Uterus (tissue), 4 donors: ENCODE results near the gene TLE5. TPM values are rescaled to one million over a fixed set of nuclear protein-coding genes. Genes with fewer than 3 reads are reported as not detected.
A peak's percentile ranks its signal among the peaks of the same experiment; 100 is the strongest.
"Not testable (repeated sequence)": the region's sequence is repeated elsewhere in the genome, so short reads cannot be mapped to it uniquely, and the experiment has no call there.

Source experiments
- DNase-seq, 2 donors: peaks; one replicate each; pipeline ENCODE4 v3.0.0-alpha.2; 2019 to 2020
- H3K27ac ChIP-seq, 2 donors: fragments of 200-600 bp; sonication (generic); 1 replicate in 1 of 2; 2 replicates in 1 of 2; pipeline ENCODE4 v1.5.1; 2016 to 2018
- H3K27me3 ChIP-seq, 2 donors: fragments of 200-600 bp; sonication (generic); one replicate each; pipeline ENCODE4 v1.5.1; 2018 to 2019; ENCODE audit warnings: control low read depth in 1 of 2
- H3K36me3 ChIP-seq, 2 donors: fragments of 200-600 bp; sonication (generic); one replicate each; pipeline ENCODE4 v1.5.1; 2019; ENCODE audit warnings: control low read depth in 1 of 2
- H3K4me1 ChIP-seq, 2 donors: fragments of 200-600 bp; sonication (generic); one replicate each; pipeline ENCODE4 v1.5.1; 2018 to 2019; ENCODE audit warnings: control low read depth in 1 of 2
- H3K4me3 ChIP-seq, 2 donors: fragments of 200-600 bp; sonication (generic); 1 replicate in 1 of 2; 2 replicates in 1 of 2; pipeline ENCODE4 v1.5.1; 2018 to 2019; ENCODE audit warnings: mild to moderate bottlenecking in 1 of 2
- H3K9me3 ChIP-seq, 2 donors: fragments of 200-600 bp; sonication (generic); one replicate each; pipeline ENCODE4 v1.5.1; 2019; ENCODE audit warnings: control low read depth in 1 of 2
- POLR2A ChIP-seq, 2 donors: fragments of 450-650 bp; IDR thresholded peaks; one replicate each; pipeline ENCODE4 v1.6.1; 2016; ENCODE audit warnings: antibody characterized with exemption in 2 of 2, mild to moderate bottlenecking in 1 of 2, moderate library complexity in 1 of 2
- intact Hi-C: fragments of 100-400 bp; cut with DNase I; formaldehyde crosslinking; loops from one replicate; pipeline ENCODE4 v1.15.1; 2023; ENCODE audit warnings: low total_unique reads
- total RNA-seq, 4 donors: library from RNA; depleted of rRNA in 3 of 4; stranded (reverse); fragments of >200 nt in 3 of 4; gene quantifications; one replicate each; pipeline versions ENCODE4 v1.1.0 to v1.2.4, GENCODE V29; 2014 to 2023
- TF ChIP-seq, protein P1 (sequence below), 4 experiments: fragments of 200-600 bp in 2 of 4; fragments of 450-650 bp in 2 of 4; sonication (generic) in 2 of 4; IDR thresholded peaks; one replicate each; pipeline ENCODE4 v1.5.1; 2016 to 2019; ENCODE audit warnings: antibody characterized with exemption in 4 of 4, mild to moderate bottlenecking in 2 of 4, moderate library complexity in 1 of 4
- donor health status: DM: yes; HTN: yes; CAD: no.

The TLE5 gene
- total RNA-seq, 4 donors from 2014 or later = 86.1 to 644 (median 429) TPM

GRCh38 chr19:3038214-3038613 is 24.1 kb downstream of the TLE5 start:
- H3K4me3 ChIP-seq = no peak overlapping the region
- H3K27ac ChIP-seq = no peak overlapping the region
- H3K36me3 ChIP-seq = no peaks in the 10 kb centered on the region
- no peak for DNase-seq
- H3K4me1 ChIP-seq = peaks cover 0 to 14% of the 10 kb centered on the region in 2 donors
- no peaks in the 10 kb centered on the region for H3K9me3 ChIP-seq
- intact Hi-C loops = no loop called here
- H3K27me3 ChIP-seq = no peaks in the 10 kb centered on the region
- no peak for TF ChIP-seq POLR2A (IDR thresholded peaks at IDR 0.05)
- TF ChIP-seq, protein P1, sequence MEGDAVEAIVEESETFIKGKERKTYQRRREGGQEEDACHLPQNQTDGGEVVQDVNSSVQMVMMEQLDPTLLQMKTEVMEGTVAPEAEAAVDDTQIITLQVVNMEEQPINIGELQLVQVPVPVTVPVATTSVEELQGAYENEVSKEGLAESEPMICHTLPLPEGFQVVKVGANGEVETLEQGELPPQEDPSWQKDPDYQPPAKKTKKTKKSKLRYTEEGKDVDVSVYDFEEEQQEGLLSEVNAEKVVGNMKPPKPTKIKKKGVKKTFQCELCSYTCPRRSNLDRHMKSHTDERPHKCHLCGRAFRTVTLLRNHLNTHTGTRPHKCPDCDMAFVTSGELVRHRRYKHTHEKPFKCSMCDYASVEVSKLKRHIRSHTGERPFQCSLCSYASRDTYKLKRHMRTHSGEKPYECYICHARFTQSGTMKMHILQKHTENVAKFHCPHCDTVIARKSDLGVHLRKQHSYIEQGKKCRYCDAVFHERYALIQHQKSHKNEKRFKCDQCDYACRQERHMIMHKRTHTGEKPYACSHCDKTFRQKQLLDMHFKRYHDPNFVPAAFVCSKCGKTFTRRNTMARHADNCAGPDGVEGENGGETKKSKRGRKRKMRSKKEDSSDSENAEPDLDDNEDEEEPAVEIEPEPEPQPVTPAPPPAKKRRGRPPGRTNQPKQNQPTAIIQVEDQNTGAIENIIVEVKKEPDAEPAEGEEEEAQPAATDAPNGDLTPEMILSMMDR (IDR thresholded peaks at IDR 0.05) = no peak

DNA sequence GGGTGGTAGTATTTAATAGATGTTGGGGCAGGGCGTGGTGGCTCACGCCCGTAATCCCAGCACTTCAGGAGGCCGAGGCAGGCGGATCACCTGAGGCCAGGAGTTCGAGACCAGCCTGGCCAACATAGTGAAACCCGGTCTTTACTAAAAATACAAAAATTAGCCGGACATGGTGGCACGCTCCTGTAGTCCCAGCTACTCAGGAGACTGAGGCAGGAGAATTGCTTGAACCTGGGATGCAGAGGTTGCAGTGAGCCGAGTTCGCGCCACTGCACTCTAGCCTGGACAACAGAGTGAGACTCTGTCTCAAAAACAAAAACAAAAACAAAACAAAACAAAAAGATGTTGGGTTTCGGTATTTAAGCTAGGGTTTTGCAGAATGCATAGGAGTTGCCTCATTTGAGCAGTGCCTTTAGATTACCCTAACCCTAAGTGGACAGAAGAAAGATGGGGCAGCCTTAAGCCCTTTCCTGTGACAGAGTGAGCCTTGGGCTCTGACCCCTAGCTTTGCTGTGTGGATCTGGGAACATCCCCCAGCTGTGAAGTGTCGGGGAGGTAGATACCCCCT is 25.2 kb downstream of the TLE5 start:
- DNase-seq, H3K36me3 ChIP-seq, intact Hi-C loops, H3K4me3 ChIP-seq, H3K27me3 ChIP-seq, H3K9me3 ChIP-seq: not testable (repeated sequence)
- H3K27ac ChIP-seq = peak overlapping the region; percentile 96
- peaks cover 0 to 14% of the 10 kb centered on the region in 2 donors for H3K4me1 ChIP-seq

DNA sequence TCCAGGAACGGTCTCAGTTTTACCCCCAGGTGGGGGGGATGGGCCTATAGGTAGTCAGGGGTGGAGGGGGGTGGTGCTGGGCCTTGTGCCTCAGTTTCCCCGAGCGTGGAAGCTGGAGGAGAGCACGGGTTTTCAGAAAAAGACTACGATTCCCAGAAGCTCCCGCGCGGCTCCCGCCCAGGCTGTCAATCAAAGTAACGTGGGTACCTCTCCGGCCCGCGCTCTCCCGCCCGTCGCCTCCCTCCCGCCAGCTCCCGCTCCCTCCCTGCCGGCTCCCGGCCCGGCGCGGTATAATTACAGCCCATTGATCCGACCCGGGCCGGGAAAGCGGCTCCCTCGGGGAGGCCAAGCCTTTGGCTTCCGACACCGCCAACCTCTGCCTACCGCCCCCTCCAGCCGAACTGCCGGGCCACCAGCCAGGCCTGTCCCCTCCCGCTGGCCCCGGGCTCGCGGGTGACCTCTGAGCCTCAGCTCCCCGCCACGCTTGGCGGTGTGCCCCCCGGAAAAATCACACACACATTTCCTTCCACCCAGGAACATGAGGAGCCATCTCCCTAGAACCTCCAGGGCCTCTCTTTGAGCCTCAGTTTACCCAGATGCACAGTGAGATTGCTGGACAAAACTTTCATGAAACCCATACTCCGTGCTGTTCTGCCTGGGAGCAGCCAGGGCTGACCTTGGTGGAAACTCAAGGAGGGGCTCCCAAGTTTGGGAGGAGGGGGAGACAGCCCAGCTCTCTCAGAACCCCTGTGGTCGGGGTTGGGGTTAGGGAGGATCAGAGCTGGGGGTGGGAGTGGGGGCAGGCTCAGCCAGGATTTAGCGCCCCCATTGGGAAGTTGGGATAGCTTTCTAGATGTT is 25.9 kb downstream of the TLE5 start:
- peak overlapping the region; percentile 56 to 60 for H3K4me3 ChIP-seq
- intact Hi-C loops = no loop called here
- peak in 1 of 2 donors; percentile 28 for TF ChIP-seq POLR2A (IDR thresholded peaks at IDR 0.05)
- TF ChIP-seq, protein P1 (IDR thresholded peaks at IDR 0.05) = peak in 1 of 4 experiments; percentile 13
- H3K27me3 ChIP-seq = no peaks in the 10 kb centered on the region
- H3K9me3 ChIP-seq = no peaks in the 10 kb centered on the region
- no peaks in the 10 kb centered on the region for H3K36me3 ChIP-seq
- peak; percentile 95 for DNase-seq
- peaks cover 0 to 8% of the 10 kb centered on the region in 2 donors for H3K4me1 ChIP-seq
- H3K27ac ChIP-seq = peak overlapping the region; percentile 96

DNA sequence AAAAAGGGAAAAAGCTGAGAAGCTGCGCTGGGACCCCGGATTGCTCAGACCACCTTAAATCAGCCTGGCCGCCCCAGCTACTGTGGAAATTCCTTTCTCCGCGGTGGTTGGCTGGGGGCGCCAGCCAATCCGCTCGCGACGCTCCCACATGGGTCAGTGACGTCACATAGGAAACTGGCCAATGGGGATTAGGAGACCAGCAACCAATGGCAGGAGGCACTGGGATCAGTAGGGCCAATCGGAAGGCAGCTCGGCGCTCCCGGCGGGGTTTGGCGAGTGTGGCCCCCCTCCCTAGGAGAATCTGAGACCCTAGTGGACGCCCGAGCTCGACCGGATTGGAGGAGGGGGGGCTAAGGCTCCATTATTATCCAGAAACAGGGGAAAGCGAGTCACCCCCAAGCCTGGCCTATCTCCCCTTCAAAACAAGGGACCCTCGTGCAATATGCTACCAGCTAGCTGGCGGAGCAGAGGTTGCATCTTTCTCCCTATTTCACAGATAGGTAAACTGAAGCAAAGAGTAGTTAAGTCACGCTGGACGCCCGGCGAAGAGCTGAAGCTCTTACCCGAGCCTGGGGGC is 26.7 kb downstream of the TLE5 start:
- peak; percentile 98 to 100 for DNase-seq
- Histone ChIP-seq H3K4me3 (peak overlapping the region; percentile 56 to 60), H3K36me3 (no peaks in the 10 kb centered on the region), H3K27me3 (no peaks in the 10 kb centered on the region), H3K4me1 (peaks cover 0 to 8% of the 10 kb centered on the region in 2 donors), H3K27ac (peak overlapping the region; percentile 96), H3K9me3 (no peaks in the 10 kb centered on the region)
- intact Hi-C loops = no loop called here
- TF ChIP-seq, protein P1 (IDR thresholded peaks at IDR 0.05) = peak in 2 of 4 experiments; percentile 16 to 34
- peak; percentile 56 to 73 for TF ChIP-seq POLR2A (IDR thresholded peaks at IDR 0.05)

GRCh38 chr19:3034656-3035541 is 27.4 kb downstream of the TLE5 start:
- intact Hi-C loops = loop anchor here (5.0 kb wide), 1 partner anchor 58 kb away; the partner anchor contains the start of gene TLE6
- H3K4me3 ChIP-seq = peak overlapping the region; percentile 55 to 56
- peak; percentile 47 to 59 for DNase-seq
- no peak for TF ChIP-seq POLR2A (IDR thresholded peaks at IDR 0.05)
- TF ChIP-seq, protein P1 (IDR thresholded peaks at IDR 0.05) = no peak
- no peaks in the 10 kb centered on the region for H3K27me3 ChIP-seq
- H3K36me3 ChIP-seq = no peaks in the 10 kb centered on the region
- H3K27ac ChIP-seq = peak overlapping the region; percentile 71 to 96
- peaks cover 0 to 8% of the 10 kb centered on the region in 2 donors for H3K4me1 ChIP-seq
- no peaks in the 10 kb centered on the region for H3K9me3 ChIP-seq
